Muscle of leg (tissue), 9 donors: ENCODE results near the gene ARNT2. TPM values are rescaled to one million over a fixed set of nuclear protein-coding genes. Genes with fewer than 3 reads are reported as not detected.

ENCODE experiments used
- polyA plus RNA-seq, 8 donors: library from polyadenylated mRNA; unstranded; fragments of 120-200 nt; gene quantifications; one replicate each; pipeline versions ENCODE4 v1.2.1 to v1.2.3, GENCODE V29; 2013; ENCODE audit warnings: inconsistent platforms in 1 of 8, low replicate concordance in 1 of 8; ENCODE audit not compliant: insufficient read length in 8 of 8, insufficient read depth in 1 of 8
- total RNA-seq: library from RNA; stranded (reverse); fragments of 120-200 nt; gene quantifications from one replicate; pipeline ENCODE4 v1.2.4, GENCODE V29; 2013

Gene ARNT2
- total and polyA plus RNA-seq, 9 donors: 4.9 to 10.8 (median 7.7) TPM

Other genes starting within 250 kb of the ARNT2 start
- 0.44 TPM for gene CTXND1, start 152.2 kb upstream of the ARNT2 start, total RNA-seq
- gene CTXND1, start 152.2 kb upstream of the ARNT2 start, polyA plus RNA-seq: 1 to 10 TPM in 4 of 8 donors, under 1 TPM in 4; 0.59 to 1.9 (median 0.94) TPM